22Rv1 (cell line): ENCODE data around the gene SGSM2.
A peak's percentile ranks its signal among the peaks of the same experiment; 100 is the strongest.

ENCODE experiments used
- H3K27ac ChIP-seq: fragments of 450-650 bp; 2 replicates; pipeline ENCODE4 v1.5.1; 2017
- CTCF ChIP-seq: fragments of 450-650 bp; IDR thresholded peaks from 2 replicates; pipeline ENCODE4 v1.5.1; 2017; ENCODE audit warnings: mild to moderate bottlenecking
- ZFX ChIP-seq: fragments of 450-650 bp; IDR thresholded peaks from 2 replicates; pipeline ENCODE4 v1.6.1; 2017; ENCODE audit warnings: antibody characterized with exemption, borderline replicate concordance

SGSM2 gene

GRCh38 chr17:2397247-2398171 is 60.2 kb downstream of the SGSM2 start:
- no peak for TF ChIP-seq CTCF
- no peak for TF ChIP-seq ZFX
- peak overlapping the region; percentile 94 for H3K27ac ChIP-seq

GRCh38 chr17:2398182-2398581 is 60.9 kb downstream of the SGSM2 start:
- TF ChIP-seq ZFX (no peak), CTCF (no peak)
- peak overlapping the region; percentile 94 for H3K27ac ChIP-seq

- H3K27ac ChIP-seq = peak overlapping the region; percentile 94
- TF ChIP-seq CTCF (no peak), ZFX (no peak)
Observed at GRCh38 chr17:2398655-2399571, 61.6 kb downstream of the SGSM2 start.

- TF ChIP-seq ZFX (no peak), CTCF (no peak)
- H3K27ac ChIP-seq = peak overlapping the region; percentile 94
Observed at GRCh38 chr17:2399572-2400473, 62.5 kb downstream of the SGSM2 start.

GRCh38 chr17:2400474-2400866 is 63.2 kb downstream of the SGSM2 start:
- no peak for TF ChIP-seq CTCF
- TF ChIP-seq ZFX = no peak
- H3K27ac ChIP-seq = peak overlapping the region; percentile 94

- peak within 1 kb of the TSS; percentile 94 for H3K27ac ChIP-seq
- no peak for TF ChIP-seq ZFX
- no peak for TF ChIP-seq CTCF
Observed at GRCh38 chr17:2400877-2401425, 63.6 kb downstream of the SGSM2 start, which contains the start of gene MNT. MNT (minus strand) TSS chr17:2401060; CDS start chr17:2400712, 348 bp downstream.
